Lower leg skin (tissue), 4 donors: Measurements from ENCODE around the gene S100A7A. TPM values are rescaled to one million over a fixed set of nuclear protein-coding genes. Genes with fewer than 3 reads are reported as not detected.
"Not testable (repeated sequence)": the region's sequence is repeated elsewhere in the genome, so short reads cannot be mapped to it uniquely, and the experiment has no call there.

Experiments
- DNase-seq, 2 donors: peaks; one replicate each; pipeline ENCODE4 v3.0.0-alpha.2; 2019; ENCODE audit warnings: low spot score in 2 of 2
- H3K4me3 ChIP-seq: fragments of 200-600 bp; sonication (generic); 2 replicates; pipeline ENCODE4 v1.5.1; 2017; ENCODE audit warnings: mild to moderate bottlenecking, low read depth; ENCODE audit not compliant: poor library complexity, severe bottlenecking
- CTCF ChIP-seq, 3 donors: fragments of 450-650 bp; IDR thresholded peaks; one replicate each; pipeline ENCODE4 v1.5.1; 2016; ENCODE audit warnings: antibody characterized with exemption in 3 of 3, mild to moderate bottlenecking in 3 of 3, moderate library complexity in 2 of 3
- POLR2A ChIP-seq, 2 donors: fragments of 450-650 bp; IDR thresholded peaks; one replicate each; pipeline ENCODE4 v1.6.1; 2016 to 2017; ENCODE audit warnings: antibody characterized with exemption in 2 of 2, mild to moderate bottlenecking in 1 of 2, moderate library complexity in 1 of 2
- WGBS, 2 donors: methylation state at CpG; one replicate each; pipeline ENCODE4 v1.1.5; 2018; 5-methylcytosine and 5-hydroxymethylcytosine counted together
- intact Hi-C: fragments of 100-400 bp; cut with DNase I; formaldehyde crosslinking; loops from one replicate; pipeline ENCODE4 v1.15.0; 2023; ENCODE audit warnings: low total_unique reads
- total RNA-seq, 4 donors: library from RNA; depleted of rRNA; stranded (reverse); fragments of >200 nt; gene quantifications; one replicate each; pipeline ENCODE4 v1.1.0, GENCODE V29; 2016

The S100A7A gene
- total RNA-seq, 4 donors from 2014 or later: not detected

DNA sequence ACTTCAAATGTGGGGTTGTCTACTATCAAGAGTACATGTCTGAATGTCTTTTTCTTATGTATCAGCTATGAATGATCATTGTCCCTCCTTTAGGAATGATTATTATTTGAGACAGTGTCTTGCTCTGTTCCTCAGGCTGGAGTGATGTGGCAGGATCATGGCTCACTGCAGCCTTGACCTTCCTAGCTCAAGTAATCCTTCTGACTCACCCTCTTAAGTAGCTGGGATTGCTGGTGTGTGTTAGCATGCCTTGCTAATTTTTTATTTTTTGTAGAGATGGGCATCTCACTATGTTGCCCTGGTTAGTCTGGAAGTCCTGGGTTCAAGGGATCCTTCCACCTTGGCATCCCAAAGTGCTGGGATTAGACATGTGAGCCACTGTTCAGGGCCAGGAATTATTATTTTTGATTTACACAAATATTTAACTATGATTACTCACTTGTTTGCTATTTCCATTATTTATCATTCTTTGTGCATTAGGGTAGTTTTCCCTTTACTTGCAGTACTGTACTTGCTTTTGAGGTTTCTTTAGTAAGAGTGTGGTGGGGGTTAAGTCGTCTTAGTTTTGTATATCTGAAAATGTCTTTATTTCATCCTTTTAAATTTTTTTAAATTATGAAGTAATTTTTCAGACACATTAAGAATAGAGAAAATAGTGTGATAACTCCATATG, 31.3 kb downstream of the S100A7A start:
- WGBS, 2 donors: 77 to 90% methylated on average over 1 of the region's 1 CpG
- TF ChIP-seq CTCF (IDR thresholded peaks at IDR 0.05): no peak
- no peak for TF ChIP-seq POLR2A (IDR thresholded peaks at IDR 0.05)
- intact Hi-C loops: no loop called here
- DNase-seq: no peak
- no peak overlapping the region for H3K4me3 ChIP-seq

GRCh38 chr1:153448851-153449250, 32.5 kb downstream of the S100A7A start:
- H3K4me3 ChIP-seq, intact Hi-C loops, DNase-seq: not testable (repeated sequence)
- WGBS, 2 donors: 79 to 81% methylated on average over 4 of the region's 4 CpGs

DNA sequence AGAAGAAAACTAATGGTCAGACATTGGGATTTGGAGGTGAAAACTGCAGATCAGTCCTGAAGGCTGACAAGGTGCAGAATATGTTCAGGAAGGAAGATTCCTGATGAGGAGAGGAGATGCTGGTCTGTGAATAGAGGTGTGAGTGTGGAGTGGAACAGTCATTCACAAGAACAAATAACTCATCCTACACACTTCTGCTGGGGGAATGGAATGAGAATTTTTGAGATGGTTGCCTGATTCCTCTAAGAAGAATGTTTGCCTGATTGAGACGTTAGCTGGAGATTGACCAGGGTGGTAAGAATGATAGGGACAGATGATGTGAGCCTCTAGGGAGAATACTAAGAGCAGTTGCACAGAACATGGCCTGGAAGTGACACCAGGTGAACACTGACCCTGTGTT, 40.1 kb downstream of the S100A7A start:
- 56 to 63% methylated on average over 1 of the region's 1 CpG for WGBS, 2 donors
- no peak overlapping the region for H3K4me3 ChIP-seq
- DNase-seq: no peak
- intact Hi-C loops: no loop called here
- TF ChIP-seq POLR2A (IDR thresholded peaks at IDR 0.05): no peak
- TF ChIP-seq CTCF (IDR thresholded peaks at IDR 0.05): no peak

DNA sequence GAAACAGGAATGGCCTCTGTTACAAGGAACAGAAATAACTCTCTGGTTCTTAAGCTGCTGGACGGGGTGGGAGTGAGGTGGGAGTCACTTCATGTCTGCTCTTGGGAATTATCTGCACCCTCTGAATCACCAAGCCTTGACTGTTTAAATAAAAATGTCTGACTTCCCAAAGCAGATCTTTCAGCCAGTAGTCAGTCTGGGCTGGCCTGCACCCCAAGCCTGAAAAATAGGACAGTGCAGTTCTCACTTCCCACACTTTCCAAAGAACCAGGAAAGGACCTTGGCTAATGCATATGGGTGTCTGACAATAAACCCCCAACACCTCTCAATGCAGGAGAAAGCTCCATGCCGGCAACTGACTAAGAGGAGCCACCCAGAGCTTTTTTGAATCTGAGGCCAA, 43.3 kb downstream of the S100A7A start:
- H3K4me3 ChIP-seq: no peak overlapping the region
- DNase-seq: no peak
- intact Hi-C loops: no loop called here
- WGBS, 2 donors: 74 to 82% methylated on average over 2 of the region's 2 CpGs
- no peak for TF ChIP-seq POLR2A (IDR thresholded peaks at IDR 0.05)
- no peak for TF ChIP-seq CTCF (IDR thresholded peaks at IDR 0.05)

GRCh38 chr1:153460551-153460950, 44.2 kb downstream of the S100A7A start, which contains the start of gene S100A7:
TSS of gene S100A7 (minus strand) at chr1:153460651. CDS start at chr1:153459013, 1,638 bp downstream.
- DNase-seq: no peak
- 82 to 83% methylated on average over 4 of the region's 4 CpGs for WGBS, 2 donors

GRCh38 chr1:153462741-153463140, 46.4 kb downstream of the S100A7A start:
- intact Hi-C loops, H3K4me3 ChIP-seq, DNase-seq: not testable (repeated sequence)

More at GRCh38 chr1:153460551-153460950, 44.2 kb downstream of the S100A7A start, which contains the start of gene S100A7:
- intact Hi-C loops: no loop called here
- H3K4me3 ChIP-seq: no peak within 1 kb of the TSS
- TF ChIP-seq POLR2A (IDR thresholded peaks at IDR 0.05) (no peak), CTCF (IDR thresholded peaks at IDR 0.05) (no peak)
